Tibial nerve (tissue), 4 donors: ENCODE results near the gene COQ8A. TPM values are rescaled to one million over a fixed set of nuclear protein-coding genes. Genes with fewer than 3 reads are reported as not detected.

Experiments used
- DNase-seq, 2 donors: peaks; one replicate each; pipeline ENCODE4 v3.0.0-alpha.2; 2019; ENCODE audit warnings: low spot score in 2 of 2
- H3K27ac ChIP-seq, 4 donors: fragments of 200-600 bp; sonication (generic) in 3 of 4; one replicate each; pipeline ENCODE4 v1.5.1; 2017 to 2019; ENCODE audit warnings: mild to moderate bottlenecking in 1 of 4
- H3K27me3 ChIP-seq, 2 donors: fragments of 200-600 bp; sonication (generic) in 1 of 2; one replicate each; pipeline versions ENCODE4 v1.5.1 to v1.6.0; 2017 to 2019
- H3K36me3 ChIP-seq, 3 donors: fragments of 200-600 bp; sonication (generic); one replicate each; pipeline ENCODE4 v1.5.1; 2018 to 2019
- H3K4me1 ChIP-seq, 4 donors: fragments of 200-600 bp; sonication (generic) in 3 of 4; one replicate each; pipeline ENCODE4 v1.5.1; 2017 to 2019
- H3K4me3 ChIP-seq, 4 donors: fragments of 200-600 bp; sonication (generic) in 3 of 4; one replicate each; pipeline ENCODE4 v1.5.1; 2017 to 2019; ENCODE audit warnings: mild to moderate bottlenecking in 1 of 4, moderate library complexity in 1 of 4
- H3K9me3 ChIP-seq, 4 donors: fragments of 200-600 bp; sonication (generic) in 3 of 4; one replicate each; pipeline ENCODE4 v1.5.1; 2017 to 2019
- EP300 ChIP-seq, 2 donors: sonication (generic); formaldehyde crosslinking; IDR thresholded peaks; one replicate each; pipeline ENCODE4 v1.6.1; 2017; ENCODE audit warnings: antibody characterized with exemption in 2 of 2, mild to moderate bottlenecking in 1 of 2
- POLR2A ChIP-seq, 2 donors: fragments of 450-650 bp; IDR thresholded peaks; one replicate each; pipeline ENCODE4 v1.6.1; 2017; ENCODE audit warnings: antibody characterized with exemption in 2 of 2, mild to moderate bottlenecking in 2 of 2, moderate library complexity in 2 of 2
- WGBS, 2 donors: methylation state at CpG; one replicate each; pipeline ENCODE4 v1.1.5; 2018; 5-methylcytosine and 5-hydroxymethylcytosine counted together
- total RNA-seq, 4 donors: library from RNA; depleted of rRNA; stranded (reverse); fragments of >200 nt; gene quantifications; one replicate each; pipeline ENCODE4 v1.1.0, GENCODE V29; 2016
- TF ChIP-seq, protein P1 (sequence below), 5 experiments: fragments of 200-600 bp in 3 of 5; fragments of 450-650 bp in 2 of 5; sonication (generic) in 3 of 5; IDR thresholded peaks; one replicate each; pipeline ENCODE4 v1.5.1; 2016 to 2019; ENCODE audit warnings: antibody characterized with exemption in 5 of 5, mild to moderate bottlenecking in 3 of 5, moderate library complexity in 2 of 5

The COQ8A gene
- total RNA-seq, 4 donors from 2014 or later: 39.9 to 60.7 (median 55.5) TPM

GRCh38 chr1:226982451-226983177 is 42.5 kb downstream of the COQ8A start:
- Histone ChIP-seq H3K4me1 (peaks cover 0 to 16% (median 0%) of the 10 kb centered on the region in 4 donors), H3K36me3 (peaks cover 0 to 87% (median 10%) of the 10 kb centered on the region in 3 donors), H3K9me3 (peaks cover 0 to under 1% (median 0%) of the 10 kb centered on the region in 4 donors), H3K4me3 (no peak overlapping the region), H3K27me3 (no peaks in the 10 kb centered on the region), H3K27ac (no peak overlapping the region)
- no peak for DNase-seq
- TF ChIP-seq EP300 (IDR thresholded peaks at IDR 0.05): no peak
- TF ChIP-seq POLR2A (IDR thresholded peaks at IDR 0.05): no peak
- TF ChIP-seq, protein P1, sequence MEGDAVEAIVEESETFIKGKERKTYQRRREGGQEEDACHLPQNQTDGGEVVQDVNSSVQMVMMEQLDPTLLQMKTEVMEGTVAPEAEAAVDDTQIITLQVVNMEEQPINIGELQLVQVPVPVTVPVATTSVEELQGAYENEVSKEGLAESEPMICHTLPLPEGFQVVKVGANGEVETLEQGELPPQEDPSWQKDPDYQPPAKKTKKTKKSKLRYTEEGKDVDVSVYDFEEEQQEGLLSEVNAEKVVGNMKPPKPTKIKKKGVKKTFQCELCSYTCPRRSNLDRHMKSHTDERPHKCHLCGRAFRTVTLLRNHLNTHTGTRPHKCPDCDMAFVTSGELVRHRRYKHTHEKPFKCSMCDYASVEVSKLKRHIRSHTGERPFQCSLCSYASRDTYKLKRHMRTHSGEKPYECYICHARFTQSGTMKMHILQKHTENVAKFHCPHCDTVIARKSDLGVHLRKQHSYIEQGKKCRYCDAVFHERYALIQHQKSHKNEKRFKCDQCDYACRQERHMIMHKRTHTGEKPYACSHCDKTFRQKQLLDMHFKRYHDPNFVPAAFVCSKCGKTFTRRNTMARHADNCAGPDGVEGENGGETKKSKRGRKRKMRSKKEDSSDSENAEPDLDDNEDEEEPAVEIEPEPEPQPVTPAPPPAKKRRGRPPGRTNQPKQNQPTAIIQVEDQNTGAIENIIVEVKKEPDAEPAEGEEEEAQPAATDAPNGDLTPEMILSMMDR (IDR thresholded peaks at IDR 0.05): no peak
- 92 to 96% methylated on average over 22 to 29 of the region's 31 CpGs for WGBS, 2 donors

- no peaks in the 10 kb centered on the region for H3K27me3 ChIP-seq
- 84 to 92% methylated on average over 7 to 17 of the region's 18 CpGs for WGBS, 2 donors
- TF ChIP-seq EP300 (IDR thresholded peaks at IDR 0.05) (no peak), POLR2A (IDR thresholded peaks at IDR 0.05) (no peak)
- H3K4me1 ChIP-seq: peaks cover 0 to 16% (median 0%) of the 10 kb centered on the region in 4 donors
- H3K4me3 ChIP-seq: no peak overlapping the region
- DNase-seq: no peak
- no peak overlapping the region for H3K27ac ChIP-seq
- peaks cover 0 to 87% (median 10%) of the 10 kb centered on the region in 3 donors for H3K36me3 ChIP-seq
- peaks cover 0 to 8% (median 0%) of the 10 kb centered on the region in 4 donors for H3K9me3 ChIP-seq
Measured at GRCh38 chr1:226983247-226983991, 43.3 kb downstream of the COQ8A start.

GRCh38 chr1:226983992-226984364 is 43.9 kb downstream of the COQ8A start:
- no peak for DNase-seq
- 57 to 85% methylated on average over 3 to 5 of the region's 5 CpGs for WGBS, 2 donors
- TF ChIP-seq, protein P1 (IDR thresholded peaks at IDR 0.05): no peak
- TF ChIP-seq POLR2A (IDR thresholded peaks at IDR 0.05): no peak
- no peak for TF ChIP-seq EP300 (IDR thresholded peaks at IDR 0.05)

DNA sequence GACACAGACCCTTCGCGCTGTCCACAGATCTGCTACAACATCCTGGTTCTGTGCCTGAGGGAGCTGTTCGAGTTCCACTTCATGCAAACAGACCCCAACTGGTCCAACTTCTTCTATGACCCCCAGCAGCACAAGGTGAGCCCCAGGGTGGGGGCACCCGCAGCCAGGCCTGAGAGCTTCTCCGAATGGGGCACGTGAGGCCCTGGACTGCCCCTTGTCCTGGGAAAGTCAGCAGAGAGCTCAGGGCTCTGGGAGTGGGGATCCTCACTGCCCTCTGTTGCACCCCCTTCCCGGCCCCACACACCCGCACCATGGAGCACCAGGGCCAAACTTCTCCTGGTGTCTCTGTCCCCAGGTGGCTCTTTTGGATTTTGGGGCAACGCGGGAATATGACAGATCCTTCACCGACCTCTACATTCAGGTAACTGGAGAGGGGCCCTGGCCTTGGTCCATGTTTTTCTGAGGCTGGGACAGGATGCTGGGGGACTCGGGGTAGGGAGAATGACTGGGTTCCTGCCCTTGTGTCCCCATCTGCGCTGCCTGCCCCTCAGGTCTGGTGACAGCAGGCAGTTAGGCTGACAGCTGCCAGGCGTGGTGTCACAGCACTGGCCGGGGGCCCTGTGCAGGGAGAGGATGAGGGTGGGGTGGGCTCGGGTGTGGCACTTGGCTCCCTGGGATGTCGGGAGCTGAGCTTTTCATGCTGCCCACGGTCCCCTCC is 44.6 kb downstream of the COQ8A start:
- DNase-seq: no peak
- WGBS, 2 donors: 77 to 86% methylated on average over 13 to 14 of the region's 18 CpGs
- H3K36me3 ChIP-seq: peaks cover 0 to 84% (median 10%) of the 10 kb centered on the region in 3 donors

More at GRCh38 chr1:226983992-226984364, 43.9 kb downstream of the COQ8A start:
- no peak overlapping the region for H3K4me3 ChIP-seq
- no peaks in the 10 kb centered on the region for H3K27me3 ChIP-seq
- H3K36me3 ChIP-seq: peaks cover 0 to 87% (median 10%) of the 10 kb centered on the region in 3 donors
- no peak overlapping the region for H3K27ac ChIP-seq
- peaks cover 0 to 8% (median 0%) of the 10 kb centered on the region in 4 donors for H3K9me3 ChIP-seq
- peaks cover 0 to 16% (median 0%) of the 10 kb centered on the region in 4 donors for H3K4me1 ChIP-seq

More for the DNA sequence above, 44.6 kb downstream of the COQ8A start:
- no peak overlapping the region for H3K27ac ChIP-seq
- TF ChIP-seq EP300 (IDR thresholded peaks at IDR 0.05) (no peak), POLR2A (IDR thresholded peaks at IDR 0.05) (no peak)
- TF ChIP-seq, protein P1 (IDR thresholded peaks at IDR 0.05): no peak
- no peak overlapping the region for H3K4me3 ChIP-seq
- peaks cover 0 to 12% (median 3%) of the 10 kb centered on the region in 4 donors for H3K4me1 ChIP-seq
- H3K27me3 ChIP-seq: no peaks in the 10 kb centered on the region
- H3K9me3 ChIP-seq: peaks cover 0 to 8% (median 0%) of the 10 kb centered on the region in 4 donors
